Prostate gland (tissue), 2 donors: Measurements from ENCODE around the gene TMEM144. TPM values are rescaled to one million over a fixed set of nuclear protein-coding genes. Genes with fewer than 3 reads are reported as not detected.

ENCODE experiments used
- DNase-seq: peaks from one replicate; pipeline ENCODE4 v3.0.0-alpha.2; 2019; ENCODE audit warnings: low spot score
- H3K27ac ChIP-seq, 2 donors: fragments of 200-600 bp; sonication (generic); 2 replicates each; pipeline ENCODE4 v1.5.1; 2017 to 2019
- H3K27me3 ChIP-seq: fragments of 200-600 bp; sonication (generic); replicated peaks from 2 replicates; pipeline ENCODE4 v1.5.1; 2019; ENCODE audit not compliant: insufficient read depth
- H3K36me3 ChIP-seq, 2 donors: fragments of 200-600 bp; sonication (generic); 1 replicate in 1 of 2; 2 replicates in 1 of 2; pipeline versions ENCODE4 v1.5.1 to v1.8.1; 2017 to 2019
- H3K4me1 ChIP-seq: fragments of 200-600 bp; sonication (generic); replicated peaks from 2 replicates; pipeline ENCODE4 v1.5.1; 2019
- H3K4me3 ChIP-seq, 2 donors: fragments of 200-600 bp; sonication (generic); 2 replicates each; pipeline ENCODE4 v1.5.1; 2017 to 2019
- H3K9me3 ChIP-seq: fragments of 200-600 bp; sonication (generic); 2 replicates; pipeline ENCODE4 v1.5.1; 2017
- POLR2A ChIP-seq: fragments of 450-650 bp; IDR thresholded peaks from one replicate; pipeline ENCODE4 v1.6.1; 2016; ENCODE audit warnings: antibody characterized with exemption, mild to moderate bottlenecking
- POLR2AphosphoS5 ChIP-seq: sonication (generic); formaldehyde crosslinking; IDR thresholded peaks from one replicate; pipeline ENCODE4 v1.6.1; 2017; ENCODE audit warnings: antibody characterized with exemption
- WGBS: methylation state at CpG from one replicate; pipeline ENCODE4 v1.1.5; 2018; 5-methylcytosine and 5-hydroxymethylcytosine counted together
- intact Hi-C: fragments of 100-400 bp; cut with DNase I; formaldehyde crosslinking; loops from one replicate; pipeline ENCODE4 v1.14.2; 2022
- total RNA-seq, 2 donors: library from RNA; depleted of rRNA; stranded (reverse); fragments of >200 nt; gene quantifications; one replicate each; pipeline ENCODE4 v1.1.0, GENCODE V29; 2016
- TF ChIP-seq, protein P1 (sequence below), 4 experiments: fragments of 200-600 bp in 2 of 4; fragments of 450-650 bp in 2 of 4; sonication (generic) in 2 of 4; IDR thresholded peaks; 1 replicate in 3 of 4; 2 replicates in 1 of 4; pipeline ENCODE4 v1.5.1; 2016 to 2019; ENCODE audit warnings: antibody characterized with exemption in 4 of 4, mild to moderate bottlenecking in 2 of 4, moderate library complexity in 2 of 4

Gene TMEM144
- total RNA-seq, 2 donors from 2014 or later: 7.5 to 8.1 TPM

DNA sequence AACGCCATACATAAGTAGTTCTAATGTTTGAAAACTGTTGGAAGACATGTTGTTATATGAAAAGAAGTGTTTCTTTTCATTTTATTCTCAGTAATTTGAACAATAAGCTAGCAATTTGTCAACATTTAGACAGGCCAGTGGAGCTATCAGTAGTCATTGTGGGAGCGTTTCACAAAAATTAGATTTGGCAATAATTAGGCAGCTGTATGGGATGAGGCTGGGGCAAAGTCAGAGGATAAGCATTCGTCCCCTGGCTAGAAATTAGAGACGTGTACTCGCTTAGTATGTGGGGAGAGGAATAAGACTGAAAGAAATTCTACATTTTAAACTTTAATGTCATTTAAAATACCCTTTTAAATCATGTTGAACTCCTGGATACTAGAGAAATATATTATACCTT is 70.6 kb downstream of the TMEM144 start:
- H3K4me3 ChIP-seq: no peak overlapping the region
- no peaks in the 10 kb centered on the region for H3K9me3 ChIP-seq
- intact Hi-C loops: no loop called here
- H3K27me3 ChIP-seq: no peaks in the 10 kb centered on the region
- WGBS: 79% methylated on average over 5 of the region's 5 CpGs
- H3K27ac ChIP-seq: no peak overlapping the region
- DNase-seq: no peak
- no peaks in the 10 kb centered on the region for H3K36me3 ChIP-seq
- no peaks in the 10 kb centered on the region for H3K4me1 ChIP-seq
- TF ChIP-seq POLR2AphosphoS5 (no peak), POLR2A (no peak)
- TF ChIP-seq, protein P1, sequence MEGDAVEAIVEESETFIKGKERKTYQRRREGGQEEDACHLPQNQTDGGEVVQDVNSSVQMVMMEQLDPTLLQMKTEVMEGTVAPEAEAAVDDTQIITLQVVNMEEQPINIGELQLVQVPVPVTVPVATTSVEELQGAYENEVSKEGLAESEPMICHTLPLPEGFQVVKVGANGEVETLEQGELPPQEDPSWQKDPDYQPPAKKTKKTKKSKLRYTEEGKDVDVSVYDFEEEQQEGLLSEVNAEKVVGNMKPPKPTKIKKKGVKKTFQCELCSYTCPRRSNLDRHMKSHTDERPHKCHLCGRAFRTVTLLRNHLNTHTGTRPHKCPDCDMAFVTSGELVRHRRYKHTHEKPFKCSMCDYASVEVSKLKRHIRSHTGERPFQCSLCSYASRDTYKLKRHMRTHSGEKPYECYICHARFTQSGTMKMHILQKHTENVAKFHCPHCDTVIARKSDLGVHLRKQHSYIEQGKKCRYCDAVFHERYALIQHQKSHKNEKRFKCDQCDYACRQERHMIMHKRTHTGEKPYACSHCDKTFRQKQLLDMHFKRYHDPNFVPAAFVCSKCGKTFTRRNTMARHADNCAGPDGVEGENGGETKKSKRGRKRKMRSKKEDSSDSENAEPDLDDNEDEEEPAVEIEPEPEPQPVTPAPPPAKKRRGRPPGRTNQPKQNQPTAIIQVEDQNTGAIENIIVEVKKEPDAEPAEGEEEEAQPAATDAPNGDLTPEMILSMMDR (IDR thresholded peaks at IDR 0.05): no peak

DNA sequence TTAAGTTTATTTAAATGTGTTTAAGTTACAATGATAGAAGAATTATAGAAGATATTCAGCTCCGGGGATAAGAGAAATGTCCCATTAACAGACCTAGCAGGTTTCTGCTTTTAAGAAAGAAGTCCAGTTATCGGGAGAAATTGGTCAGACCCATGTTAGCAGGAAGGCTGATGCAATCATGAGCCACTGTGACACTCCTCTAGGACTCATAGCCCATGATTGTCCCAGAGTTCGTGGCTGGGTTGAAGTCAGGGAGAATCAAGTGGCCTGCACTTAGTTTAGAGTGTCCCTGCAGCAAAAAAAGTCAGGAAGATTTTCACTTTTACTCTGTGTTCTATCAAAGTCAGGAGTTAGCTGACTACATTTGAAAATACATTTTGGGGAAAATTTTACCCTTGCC is 72.0 kb downstream of the TMEM144 start:
- no peak overlapping the region for H3K4me3 ChIP-seq
- H3K27ac ChIP-seq: no peak overlapping the region
- DNase-seq: no peak
- no peaks in the 10 kb centered on the region for H3K4me1 ChIP-seq
- TF ChIP-seq, protein P1 (IDR thresholded peaks at IDR 0.05): no peak
- TF ChIP-seq POLR2AphosphoS5 (no peak), POLR2A (no peak)
- 85% methylated on average over 3 of the region's 3 CpGs for WGBS
- H3K36me3 ChIP-seq: no peaks in the 10 kb centered on the region
- intact Hi-C loops: no loop called here
- H3K9me3 ChIP-seq: no peaks in the 10 kb centered on the region
- no peaks in the 10 kb centered on the region for H3K27me3 ChIP-seq

DNA sequence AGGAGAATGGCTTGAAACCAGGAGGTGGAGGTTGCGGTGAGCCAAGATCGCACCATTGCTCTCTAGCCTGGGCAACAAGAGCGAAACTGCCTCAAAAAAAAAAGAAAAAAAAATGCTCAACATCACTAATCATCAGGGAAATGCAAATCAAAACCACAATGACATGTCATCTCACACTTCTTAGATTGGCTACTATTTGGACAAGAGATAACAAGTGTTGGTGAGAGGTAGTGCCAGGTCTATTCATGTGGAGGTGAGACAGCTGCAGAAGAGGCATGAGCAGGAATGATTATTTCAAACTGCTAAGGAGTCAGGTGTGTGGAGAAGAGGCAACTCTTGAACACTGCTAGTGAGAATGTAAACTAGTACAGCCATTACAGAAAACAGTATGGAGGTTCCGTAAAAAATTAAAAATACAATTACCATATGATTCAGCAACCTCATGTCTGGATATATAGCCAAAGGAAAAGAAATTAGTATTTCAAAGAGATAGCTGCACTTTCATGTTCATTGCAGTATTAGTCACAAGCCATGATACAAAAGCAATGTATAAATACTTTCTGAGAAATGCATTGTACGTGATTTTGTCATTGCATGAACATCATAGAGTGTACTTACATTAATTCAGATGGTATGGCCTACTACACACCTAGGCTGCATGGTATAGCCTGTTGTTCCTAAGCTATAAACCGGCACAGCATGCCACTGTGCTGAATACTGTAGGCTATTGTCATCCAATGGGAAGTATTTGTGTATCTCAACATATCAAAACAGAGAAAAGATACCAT is 75.3 kb downstream of the TMEM144 start:
- intact Hi-C loops: no loop called here
- no peak overlapping the region for H3K4me3 ChIP-seq
- TF ChIP-seq, protein P1 (IDR thresholded peaks at IDR 0.05): no peak
- TF ChIP-seq POLR2AphosphoS5 (no peak), POLR2A (no peak)
- no peaks in the 10 kb centered on the region for H3K9me3 ChIP-seq
- no peak for DNase-seq
- WGBS: 88% methylated on average over 6 of the region's 6 CpGs
- H3K27ac ChIP-seq: no peak overlapping the region
- H3K4me1 ChIP-seq: no peaks in the 10 kb centered on the region
- H3K36me3 ChIP-seq: no peaks in the 10 kb centered on the region
- no peaks in the 10 kb centered on the region for H3K27me3 ChIP-seq

DNA sequence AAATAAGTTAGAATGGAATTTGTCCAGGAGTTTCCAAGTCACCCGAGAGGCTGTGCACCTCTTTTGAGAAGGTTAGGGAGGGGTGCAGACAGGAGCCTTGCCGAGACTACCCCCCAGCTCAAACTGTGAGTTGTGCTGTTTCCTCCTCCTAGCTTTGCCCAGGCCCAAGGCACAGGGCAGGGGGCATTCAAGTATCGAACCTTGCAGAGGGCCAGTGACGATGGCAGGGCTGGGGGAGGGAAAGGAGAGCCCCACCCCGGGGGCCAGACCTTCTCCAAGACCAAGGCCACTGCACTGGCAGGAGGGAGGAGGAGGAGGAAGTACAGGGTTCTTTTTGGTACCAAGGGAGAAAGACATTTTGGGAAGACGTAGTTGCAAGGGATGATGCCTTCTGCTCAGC is 80.6 kb downstream of the TMEM144 start:
- H3K4me3 ChIP-seq: no peak overlapping the region
- H3K27ac ChIP-seq: no peak overlapping the region
- H3K9me3 ChIP-seq: no peaks in the 10 kb centered on the region
- no peaks in the 10 kb centered on the region for H3K27me3 ChIP-seq
- DNase-seq: no peak
- intact Hi-C loops: no loop called here
- 81% methylated on average over 6 of the region's 6 CpGs for WGBS
- H3K36me3 ChIP-seq: no peaks in the 10 kb centered on the region
- no peak for TF ChIP-seq POLR2AphosphoS5
- no peak for TF ChIP-seq POLR2A
- TF ChIP-seq, protein P1 (IDR thresholded peaks at IDR 0.05): no peak
- H3K4me1 ChIP-seq: no peaks in the 10 kb centered on the region
